ENCODE results near the gene C2CD2.
A peak's percentile ranks its signal among the peaks of the same experiment; 100 is the strongest.
"Not testable (repeated sequence)": the region's sequence is repeated elsewhere in the genome, so short reads cannot be mapped to it uniquely, and the experiment has no call there.

The C2CD2 gene

DNA sequence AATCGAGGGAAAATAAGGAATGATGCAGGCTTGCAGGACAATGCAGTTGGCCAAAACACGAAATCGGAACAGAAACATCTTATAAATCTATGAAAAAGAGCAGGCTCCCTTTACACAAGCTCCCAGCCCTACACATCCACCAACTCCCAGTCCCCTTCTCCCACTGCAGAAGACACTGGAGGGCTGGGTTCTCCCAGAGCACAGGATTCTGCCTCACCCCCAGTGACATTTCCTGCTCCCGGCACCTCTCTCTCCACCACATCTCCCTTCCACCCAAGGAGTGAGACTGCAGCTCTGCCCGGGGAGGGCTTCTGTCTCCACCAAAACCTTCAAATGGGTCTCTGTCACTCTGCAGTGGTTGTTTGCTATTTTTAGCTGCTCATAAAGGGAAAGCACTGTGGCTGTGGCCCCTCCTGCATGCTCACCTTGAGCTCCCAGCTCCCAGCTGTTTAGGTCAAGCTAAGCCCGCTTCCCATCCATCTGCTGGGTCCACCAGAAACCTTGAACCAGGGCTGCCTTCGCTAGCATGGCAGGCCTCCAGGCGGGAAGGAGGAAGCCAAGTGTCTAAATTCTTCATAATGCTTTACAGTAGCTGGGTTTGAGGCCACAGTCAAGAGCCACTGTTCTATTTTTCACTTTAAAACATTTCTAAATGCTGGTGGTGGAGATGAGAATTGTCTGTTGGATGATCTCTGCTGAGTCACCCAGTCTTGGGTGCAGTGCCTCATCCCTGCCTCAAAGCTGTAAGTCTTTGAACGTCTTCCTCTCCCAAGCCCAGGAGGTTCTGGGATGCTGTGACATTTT is 3.3 kb upstream of the C2CD2 start:
- DNase-seq: peak; percentile 23

DNA sequence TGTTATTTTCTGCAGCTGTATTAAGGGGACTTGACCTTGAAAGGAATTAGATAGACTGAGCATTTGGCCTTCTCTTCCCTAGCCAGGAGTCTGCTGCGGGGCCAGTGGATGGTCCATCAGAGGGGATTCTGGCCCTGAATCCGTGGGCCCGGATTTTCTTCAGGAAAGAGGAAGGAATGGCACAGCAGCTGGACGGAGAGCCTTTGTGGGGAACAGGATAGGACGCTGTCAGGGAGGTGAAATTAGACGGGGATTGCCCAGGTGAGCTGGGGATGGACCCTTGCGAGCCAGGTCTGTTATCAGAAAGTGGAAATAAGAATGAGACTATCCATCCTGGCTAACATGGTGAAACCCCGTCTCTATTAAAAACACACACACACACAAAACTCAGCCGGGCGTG is 1.7 kb upstream of the C2CD2 start:
- no peak for DNase-seq

- DNase-seq: no peak
Observed at GRCh38 chr21:41954654-41955499, 1.1 kb upstream of the C2CD2 start.

DNA sequence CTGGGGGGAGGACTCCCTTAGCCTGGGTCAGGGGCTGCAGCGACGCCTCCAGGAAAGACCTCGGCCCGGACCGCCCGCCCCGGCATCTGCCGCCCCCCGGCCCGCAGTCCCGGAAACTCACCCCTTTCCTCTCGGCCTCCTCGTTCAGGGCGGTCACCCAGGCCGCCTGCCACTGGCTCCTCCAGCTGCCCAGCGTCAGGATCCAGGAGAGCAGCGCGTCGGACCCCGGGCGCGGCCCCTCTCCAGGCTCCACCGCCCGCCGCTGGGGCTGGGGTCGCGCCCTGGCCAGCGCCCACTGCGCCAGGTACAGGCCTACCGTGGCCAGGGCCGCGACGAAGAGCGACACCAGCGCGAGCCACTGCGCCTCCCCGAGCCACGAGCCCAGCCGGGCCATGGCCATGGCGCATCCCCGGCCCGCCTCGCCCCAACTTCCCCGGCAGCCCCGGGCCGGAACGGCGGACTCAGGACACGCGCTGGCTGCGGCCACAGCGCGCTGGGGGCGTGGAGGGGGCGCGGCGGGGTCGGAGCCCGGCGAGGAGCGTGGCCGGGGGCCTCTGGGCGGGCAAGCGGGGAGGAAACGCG is 478 bp downstream of the C2CD2 start:
- DNase-seq: no peak

DNA sequence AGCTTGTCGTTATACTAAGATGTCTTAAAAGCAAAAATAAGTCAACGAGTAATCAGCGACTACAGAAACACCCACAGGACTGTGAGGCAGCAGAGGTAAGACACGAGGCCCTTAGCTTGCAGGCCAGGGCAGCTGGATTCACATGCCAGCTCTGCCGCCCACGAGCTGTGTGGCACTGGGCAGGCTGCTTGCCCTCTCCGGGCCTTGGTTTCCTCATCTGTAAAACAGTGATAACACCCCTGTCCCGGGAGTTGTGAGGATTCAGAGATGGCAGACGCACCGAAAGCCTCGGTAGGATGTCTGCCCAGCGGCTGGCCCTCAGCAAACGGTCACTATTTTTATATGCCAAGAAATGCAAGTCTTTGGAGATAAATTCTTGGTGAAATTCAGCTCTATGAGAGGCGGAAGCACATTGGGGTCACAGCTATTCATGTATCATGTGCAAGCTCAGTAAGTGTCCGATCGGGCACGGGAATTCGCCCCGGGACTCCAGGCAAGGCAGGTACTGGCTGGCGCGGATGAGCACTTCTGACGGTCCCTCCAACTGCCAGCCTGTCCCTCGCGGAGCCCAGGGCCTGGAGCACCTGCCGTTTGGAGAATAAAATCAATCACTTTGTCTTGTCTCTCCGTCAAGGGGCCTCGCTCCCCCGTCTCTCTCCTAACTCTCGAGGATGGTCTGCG is 1.1 kb downstream of the C2CD2 start:
- DNase-seq: no peak

DNA sequence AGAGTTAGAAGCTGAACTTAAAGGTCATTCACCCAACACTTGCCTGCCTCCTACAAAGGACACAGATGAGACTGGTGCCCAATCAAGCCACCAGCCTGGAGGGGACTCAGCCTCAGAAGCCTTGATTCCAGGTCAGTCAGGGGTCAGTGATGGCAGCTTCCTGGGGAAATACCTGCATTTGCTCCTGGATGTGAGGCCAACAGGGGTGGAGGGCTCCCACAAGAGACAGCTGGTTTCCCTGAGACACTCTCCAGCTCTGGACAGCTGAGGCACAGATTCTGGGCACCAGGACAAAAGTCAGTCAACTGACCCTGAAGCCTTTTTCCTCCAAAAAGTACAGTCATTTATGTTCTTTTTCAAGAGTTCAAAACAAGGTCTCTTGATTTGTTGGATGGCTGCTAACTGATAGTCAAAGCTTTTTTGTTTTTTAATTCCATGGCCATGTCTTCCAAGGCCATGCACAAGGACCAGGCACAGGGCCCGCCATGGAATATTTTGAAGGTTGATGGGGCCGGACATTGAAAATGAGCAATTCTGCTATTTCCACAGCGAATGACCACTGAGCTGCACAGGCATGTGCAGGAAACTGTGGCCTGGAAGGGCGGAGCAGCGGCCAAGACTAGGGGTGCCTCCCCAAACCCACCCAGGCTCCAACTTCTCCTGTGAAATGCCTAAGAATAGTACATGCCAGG is 1.8 kb downstream of the C2CD2 start:
- DNase-seq: no peak

DNA sequence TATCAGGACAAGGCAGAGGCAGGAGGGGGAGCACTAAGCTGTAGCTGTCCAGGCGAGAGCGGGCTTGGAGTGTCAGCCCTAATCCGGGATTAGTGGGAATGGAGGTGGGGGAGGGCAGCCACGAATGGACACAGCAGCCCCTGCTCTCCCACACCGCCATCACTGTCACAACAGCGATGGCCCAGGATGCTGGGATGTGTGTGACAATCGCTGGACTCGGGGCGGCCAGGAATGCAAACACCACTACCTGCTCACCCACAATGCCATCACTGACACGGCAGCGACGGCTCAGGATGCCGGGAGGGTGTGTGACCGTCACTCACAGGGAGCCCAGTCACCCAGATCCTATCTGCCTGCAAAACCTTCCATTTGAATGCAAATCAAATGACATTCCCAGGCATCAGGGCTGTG is 2.9 kb downstream of the C2CD2 start:
- DNase-seq: no peak

DNA sequence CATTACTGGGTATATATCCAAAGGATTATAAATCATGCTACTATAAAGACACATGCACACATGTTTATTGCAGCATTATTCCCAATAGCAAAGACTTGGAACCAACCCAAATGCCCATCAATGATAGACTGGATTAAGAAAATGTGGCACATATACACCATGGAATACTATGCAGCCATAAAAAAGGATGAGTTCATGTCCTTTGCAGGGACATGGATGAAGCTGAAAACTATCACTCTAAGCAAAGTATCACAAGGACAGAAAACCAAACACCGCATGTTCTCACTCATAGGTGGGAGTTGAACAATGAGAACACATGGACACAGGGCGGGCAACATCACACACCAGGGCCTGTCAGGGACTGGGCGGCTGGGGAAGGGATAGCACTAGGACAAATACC is 4.2 kb downstream of the C2CD2 start:
- not testable (repeated sequence) for DNase-seq

DNA sequence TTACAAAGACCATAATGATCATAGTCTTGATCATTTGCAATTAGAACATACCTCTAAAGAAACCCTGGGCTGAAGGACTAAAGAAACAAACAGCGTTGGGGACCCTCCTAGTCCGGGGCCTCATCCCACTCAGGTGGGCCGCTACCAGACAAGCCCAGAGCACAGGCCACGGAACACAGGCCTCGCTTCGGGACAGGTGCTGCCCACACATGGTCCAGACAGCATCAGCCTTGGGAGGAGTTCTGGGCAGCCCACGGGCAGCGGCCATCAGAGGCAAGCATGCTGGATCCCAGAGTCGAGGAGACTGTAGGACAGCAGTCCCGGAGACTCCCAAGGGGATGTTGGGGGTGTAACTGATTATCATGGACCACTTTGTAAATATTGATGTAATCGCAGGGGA is 4.9 kb downstream of the C2CD2 start:
- no peak for DNase-seq

GRCh38 chr21:41948078-41948895 is 5.5 kb downstream of the C2CD2 start:
- no peak for DNase-seq

DNA sequence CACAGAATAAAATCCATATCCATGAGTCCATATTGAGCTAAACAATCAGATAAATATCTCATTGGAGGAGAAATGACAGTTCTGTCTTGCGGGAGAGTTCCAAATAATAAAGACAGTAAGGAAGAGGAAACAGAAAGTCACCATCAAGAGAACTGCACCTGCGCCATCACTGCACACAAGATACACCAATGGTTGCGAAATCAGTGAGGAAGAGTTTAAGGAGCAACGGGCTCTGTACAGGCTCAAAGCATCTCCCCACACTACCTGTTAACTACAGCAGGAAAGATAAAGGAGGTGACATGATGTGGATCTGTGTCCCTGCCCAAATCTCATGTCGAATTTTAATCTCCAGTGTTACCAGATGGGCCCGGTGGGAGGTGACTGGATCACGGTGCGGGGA is 7.8 kb downstream of the C2CD2 start:
- DNase-seq: no peak

GRCh38 chr21:41943851-41944250 is 10.0 kb downstream of the C2CD2 start:
- DNase-seq: no peak

- DNase-seq: no peak
Observed at GRCh38 chr21:41942457-41942856, 11.4 kb downstream of the C2CD2 start.

GRCh38 chr21:41941941-41942340 is 11.9 kb downstream of the C2CD2 start:
- DNase-seq: no peak

DNA sequence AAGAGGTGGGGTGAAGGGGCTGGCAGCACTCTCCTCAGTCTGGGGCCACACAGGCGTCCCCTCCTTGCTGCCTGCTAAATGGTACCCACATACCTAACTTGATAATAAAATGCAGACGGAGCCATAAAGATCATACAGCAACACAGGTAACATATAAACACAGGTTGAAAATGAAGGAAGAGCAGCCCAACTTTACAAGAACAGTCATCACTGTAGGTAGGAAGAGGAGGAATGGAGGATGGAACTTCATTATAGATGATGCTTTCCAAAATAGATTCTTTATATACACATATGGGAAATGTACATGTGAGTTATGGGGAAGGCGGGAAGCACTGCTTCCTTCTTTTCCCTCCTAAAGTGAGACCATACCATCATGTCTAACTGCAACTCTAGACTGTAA is 13.4 kb downstream of the C2CD2 start:
- no peak for DNase-seq

- no peak for DNase-seq
Observed at GRCh38 chr21:41939391-41939790, 14.4 kb downstream of the C2CD2 start.

- DNase-seq: no peak
Observed at GRCh38 chr21:41933313-41934079, 20.3 kb downstream of the C2CD2 start.

DNA sequence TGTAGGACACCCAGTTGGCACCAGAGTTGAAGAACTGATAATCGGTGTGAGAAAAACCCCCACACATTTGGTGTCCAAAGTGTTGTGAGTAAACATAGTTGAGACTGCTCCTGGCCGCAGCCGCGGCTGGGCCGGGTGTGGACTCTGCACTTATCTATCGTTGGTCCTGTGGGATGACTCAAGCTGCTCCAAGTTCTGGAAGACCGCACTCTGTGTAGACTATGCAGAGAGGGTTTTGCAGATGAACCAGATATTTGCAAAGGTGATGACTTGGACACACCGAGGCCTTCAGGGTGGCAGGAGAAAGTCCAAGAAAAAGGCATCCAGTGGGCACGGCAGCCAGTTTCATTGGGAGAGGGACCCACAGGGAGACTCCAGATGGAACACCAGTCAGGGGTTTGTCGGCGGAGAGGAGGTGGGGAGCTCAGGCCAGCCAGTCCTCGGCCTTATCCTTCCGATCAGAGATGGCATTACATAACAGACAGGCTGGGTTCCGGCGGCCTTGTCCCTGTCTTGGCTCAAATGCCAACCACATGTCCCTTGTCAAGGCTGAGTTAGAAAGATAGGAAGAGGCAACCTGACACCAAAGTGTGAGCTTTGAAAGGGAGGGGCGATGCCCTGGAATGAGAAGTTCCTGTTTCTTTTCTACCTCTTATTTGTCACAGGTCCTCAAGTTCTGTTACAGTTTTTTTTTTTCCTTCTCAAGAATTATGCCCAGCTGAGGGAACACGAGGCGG is 21.1 kb downstream of the C2CD2 start:
- peak; percentile 64 for DNase-seq

- peak; percentile 17 for DNase-seq
Observed at GRCh38 chr21:41932191-41932575, 21.6 kb downstream of the C2CD2 start.

DNA sequence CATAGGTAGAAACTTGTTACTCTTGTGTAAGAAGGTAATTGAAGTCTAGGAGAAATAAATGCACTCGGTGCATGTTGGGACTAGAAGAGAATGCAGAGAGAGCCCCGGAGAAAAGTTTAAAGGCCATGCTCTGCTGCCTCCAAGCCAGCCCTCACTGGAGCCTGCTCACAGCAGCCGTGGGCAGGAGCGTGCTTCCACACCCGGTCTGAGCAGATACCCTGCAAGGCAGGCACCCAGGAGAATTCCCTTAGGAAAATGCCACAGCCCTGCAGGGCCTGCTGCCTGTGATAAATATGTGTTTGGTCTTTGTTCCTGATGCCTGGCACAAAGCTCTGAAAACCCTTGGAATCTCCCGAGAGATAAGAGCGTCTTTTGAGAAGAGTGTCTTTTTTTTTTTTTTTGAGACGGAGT is 22.8 kb downstream of the C2CD2 start:
- no peak for DNase-seq
